Stimulated activated CD8-positive, alpha-beta memory T cell treated with anti-CD3 and anti-CD28 coated beads, Interleukin-15, amount 100 ng/mL, for 48 hours (primary cell): ENCODE measurements around the gene PCDHA7.
"Not testable (repeated sequence)": the region's sequence is repeated elsewhere in the genome, so short reads cannot be mapped to it uniquely, and the experiment has no call there.

Source experiments
- DNase-seq, 2 donors: peaks; one replicate each; pipeline ENCODE4 v3.0.0-alpha.2; 2020; ENCODE audit warnings: low read depth in 2 of 2

The PCDHA7 gene

DNA sequence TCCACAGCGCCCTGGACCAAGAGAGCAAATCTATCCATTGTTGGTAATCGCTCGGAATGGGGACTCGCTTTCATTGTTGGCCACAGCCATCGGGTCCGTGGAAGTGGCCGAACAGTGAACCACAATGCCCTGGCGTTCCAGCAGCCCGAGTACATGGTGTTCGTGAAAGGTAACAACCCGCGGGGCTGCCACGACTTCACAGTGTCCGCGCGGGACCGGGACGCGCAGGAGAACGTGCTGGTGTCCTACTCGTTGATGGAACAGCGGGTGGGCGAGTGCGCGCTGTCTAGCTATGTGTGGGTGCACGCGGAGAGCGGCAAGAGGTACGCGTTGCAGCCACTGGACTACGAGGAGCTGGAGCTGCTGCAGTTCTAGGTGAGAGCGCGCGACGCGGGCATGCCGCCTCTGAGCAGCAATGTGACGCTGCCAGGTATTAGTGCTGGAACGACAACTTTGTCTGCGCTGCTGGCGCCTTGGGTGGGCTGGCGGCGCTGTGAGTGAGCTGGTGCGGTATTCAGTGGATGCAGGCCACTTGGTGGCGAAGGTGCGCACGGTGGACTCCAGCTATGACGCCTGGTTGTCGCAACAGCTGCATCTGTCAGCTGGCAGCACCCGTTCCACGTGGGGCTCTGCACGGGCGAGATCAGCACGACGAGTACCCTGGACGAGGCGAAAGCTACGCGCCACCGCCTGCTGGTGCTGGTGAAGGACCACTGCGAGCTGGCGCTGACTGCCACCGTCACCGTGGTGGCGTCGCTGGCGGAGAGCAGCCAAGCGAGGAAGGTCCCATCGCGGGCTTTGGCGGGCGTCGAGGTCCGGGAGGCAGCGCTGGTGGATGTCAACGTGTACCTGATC, 28.6 kb downstream of the PCDHA7 start:
- no peak for DNase-seq

DNA sequence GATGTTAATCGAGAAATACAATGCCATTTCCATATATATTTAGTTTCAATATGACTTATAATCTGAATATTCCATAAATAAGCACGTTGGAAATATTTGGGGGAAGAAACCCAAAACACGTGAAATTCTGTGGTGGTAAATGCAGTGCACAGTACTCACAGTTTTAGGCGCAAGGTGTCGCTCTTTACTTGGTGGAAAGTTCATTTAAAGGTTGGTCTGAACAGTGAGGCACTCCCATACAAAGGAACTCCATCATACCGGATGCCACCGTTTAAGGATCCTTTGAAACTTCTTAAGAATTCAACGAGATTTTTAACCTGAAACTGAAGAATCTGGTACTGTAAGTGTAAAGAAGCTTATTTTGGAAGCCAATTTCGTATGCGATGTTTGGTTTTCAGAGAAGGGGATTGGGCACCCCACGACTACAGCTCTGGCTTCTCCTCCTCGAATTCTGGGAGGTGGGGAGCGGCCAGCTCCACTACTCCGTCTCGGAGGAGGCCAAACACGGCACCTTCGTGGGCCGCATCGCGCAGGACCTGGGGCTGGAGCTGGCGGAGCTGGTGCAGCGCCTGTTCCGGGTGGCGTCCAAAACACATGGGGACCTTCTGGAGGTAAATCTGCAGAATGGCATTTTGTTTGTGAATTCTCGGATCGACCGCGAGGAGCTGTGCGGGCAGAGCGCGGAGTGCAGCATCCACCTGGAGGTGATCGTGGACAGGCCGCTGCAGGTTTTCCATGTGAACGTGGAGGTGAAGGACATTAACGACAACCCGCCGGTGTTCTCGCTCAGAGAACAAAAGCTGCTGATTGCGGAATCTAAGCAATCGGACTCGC, 34.9 kb downstream of the PCDHA7 start, which contains the start of gene PCDHA11:
Gene PCDHA11 (plus strand): TSS at position 237 of the 834 bp plus-strand sequence. CDS start 147 bp downstream, at position 384.
- no peak for DNase-seq

DNA sequence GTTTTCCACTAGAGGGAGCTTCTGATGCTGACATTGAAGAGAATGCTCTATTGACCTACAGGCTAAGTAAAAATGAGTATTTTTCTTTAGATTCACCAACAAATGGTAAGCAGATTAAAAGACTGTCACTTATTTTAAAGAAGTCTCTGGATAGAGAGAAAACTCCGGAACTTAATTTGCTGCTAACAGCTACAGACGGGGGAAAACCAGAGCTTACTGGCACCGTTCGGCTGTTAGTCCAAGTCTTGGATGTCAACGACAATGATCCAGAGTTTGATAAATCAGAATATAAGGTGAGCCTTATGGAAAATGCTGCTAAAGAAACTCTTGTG, 35.5 kb downstream of the PCDHA7 start:
- DNase-seq: no peak

DNA sequence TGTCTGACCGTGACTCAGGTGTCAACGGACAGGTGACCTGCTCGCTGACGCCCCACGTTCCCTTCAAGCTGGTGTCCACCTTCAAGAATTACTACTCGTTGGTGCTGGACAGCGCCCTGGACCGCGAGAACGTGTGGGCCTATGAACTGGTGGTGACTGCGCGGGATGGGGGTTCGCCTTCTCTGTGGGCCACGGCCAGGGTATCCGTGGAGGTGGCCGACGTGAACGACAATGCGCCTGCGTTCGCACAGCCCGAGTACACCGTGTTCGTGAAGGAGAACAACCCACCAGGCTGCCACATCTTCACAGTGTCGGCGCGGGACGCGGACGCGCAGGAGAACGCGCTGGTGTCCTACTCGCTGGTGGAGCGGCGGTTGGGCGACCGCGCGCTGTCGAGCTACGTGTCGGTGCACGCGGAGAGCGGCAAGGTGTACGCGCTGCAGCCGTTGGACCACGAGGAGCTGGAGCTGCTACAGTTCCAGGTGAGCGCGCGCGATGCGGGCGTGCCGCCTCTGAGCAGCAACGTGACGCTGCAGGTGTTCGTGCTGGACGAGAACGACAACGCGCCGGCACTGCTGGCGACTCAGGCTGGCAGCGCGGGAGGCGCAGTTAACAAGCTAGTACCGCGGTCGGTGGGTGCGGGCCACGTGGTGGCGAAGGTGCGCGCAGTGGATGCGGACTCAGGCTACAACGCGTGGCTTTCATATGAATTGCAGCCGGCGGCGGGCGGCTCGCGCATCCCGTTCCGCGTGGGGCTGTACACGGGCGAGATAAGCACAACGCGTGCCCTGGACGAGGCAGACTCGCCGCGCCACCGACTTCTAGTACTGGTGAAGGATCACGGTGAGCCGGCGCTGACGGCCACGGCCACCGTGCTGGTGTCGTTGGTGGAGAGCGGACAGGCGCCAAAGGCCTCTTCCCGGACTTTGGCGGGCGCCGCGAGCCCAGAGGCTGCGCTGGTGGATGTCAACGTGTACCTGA, 36.4 kb downstream of the PCDHA7 start:
- no peak for DNase-seq

DNA sequence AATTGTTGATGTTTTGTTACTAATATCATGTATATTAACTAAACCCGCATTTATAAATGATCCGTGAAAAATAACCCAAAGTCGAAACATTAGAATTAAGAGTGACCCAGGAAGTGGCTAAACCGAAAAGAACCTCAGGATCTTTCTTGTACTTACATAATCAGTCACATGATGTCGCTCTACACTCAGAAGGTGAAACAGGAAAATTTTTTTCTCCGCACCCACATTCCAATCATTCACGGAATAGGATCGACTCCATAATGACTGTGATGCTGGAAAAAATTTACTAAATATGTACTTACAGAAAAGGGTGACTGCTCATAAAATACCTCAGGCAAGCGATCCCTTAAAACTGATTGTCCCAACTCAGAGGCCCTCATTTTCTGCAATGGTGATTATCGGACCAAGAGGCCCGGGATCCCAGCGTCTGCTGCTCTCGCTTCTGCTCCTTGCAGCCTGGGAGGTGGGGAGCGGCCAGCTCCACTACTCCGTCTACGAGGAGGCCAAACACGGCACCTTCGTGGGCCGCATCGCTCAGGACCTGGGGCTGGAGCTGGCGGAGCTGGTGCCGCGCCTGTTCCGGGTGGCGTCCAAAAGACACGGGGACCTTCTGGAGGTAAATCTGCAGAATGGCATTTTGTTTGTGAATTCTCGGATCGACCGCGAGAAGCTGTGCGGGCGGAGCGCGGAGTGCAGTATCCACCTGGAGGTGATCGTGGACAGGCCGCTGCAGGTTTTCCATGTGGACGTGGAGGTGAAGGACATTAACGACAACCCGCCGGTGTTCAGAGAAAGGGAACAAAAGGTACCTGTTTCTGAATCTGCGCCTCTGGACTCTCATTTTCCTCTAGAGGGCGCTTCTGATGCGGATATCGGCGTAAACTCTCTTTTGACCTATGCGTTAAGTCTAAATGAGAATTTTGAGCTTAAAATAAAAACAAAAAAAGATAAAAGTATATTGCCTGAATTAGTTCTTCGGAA, 41.3 kb downstream of the PCDHA7 start, which contains the start of gene PCDHA12:
Gene PCDHA12 (plus strand): TSS at position 224 of the 981 bp plus-strand sequence. CDS start 165 bp downstream, at position 389.
- no peak for DNase-seq

- DNase-seq: not testable (repeated sequence)
Observed at GRCh38 chr5:140876541-140877261, 42.6 kb downstream of the PCDHA7 start.

DNA sequence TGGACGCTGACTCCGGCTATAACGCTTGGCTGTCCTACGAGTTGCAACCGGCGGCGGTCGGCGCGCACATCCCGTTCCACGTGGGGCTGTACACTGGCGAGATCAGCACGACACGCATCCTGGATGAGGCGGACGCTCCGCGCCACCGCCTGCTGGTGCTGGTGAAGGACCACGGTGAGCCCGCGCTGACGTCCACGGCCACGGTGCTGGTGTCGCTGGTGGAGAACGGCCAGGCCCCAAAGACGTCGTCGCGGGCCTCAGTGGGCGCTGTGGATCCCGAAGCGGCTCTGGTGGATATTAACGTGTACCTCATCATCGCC, 43.2 kb downstream of the PCDHA7 start:
- no peak for DNase-seq

- no peak for DNase-seq
Observed at GRCh38 chr5:140881889-140882590, 48.0 kb downstream of the PCDHA7 start, which contains the start of gene PCDHA13. PCDHA13 (plus strand) TSS chr5:140882124; CDS start chr5:140882269, 145 bp downstream.

GRCh38 chr5:140882591-140882899, 48.5 kb downstream of the PCDHA7 start:
- no peak for DNase-seq

DNA sequence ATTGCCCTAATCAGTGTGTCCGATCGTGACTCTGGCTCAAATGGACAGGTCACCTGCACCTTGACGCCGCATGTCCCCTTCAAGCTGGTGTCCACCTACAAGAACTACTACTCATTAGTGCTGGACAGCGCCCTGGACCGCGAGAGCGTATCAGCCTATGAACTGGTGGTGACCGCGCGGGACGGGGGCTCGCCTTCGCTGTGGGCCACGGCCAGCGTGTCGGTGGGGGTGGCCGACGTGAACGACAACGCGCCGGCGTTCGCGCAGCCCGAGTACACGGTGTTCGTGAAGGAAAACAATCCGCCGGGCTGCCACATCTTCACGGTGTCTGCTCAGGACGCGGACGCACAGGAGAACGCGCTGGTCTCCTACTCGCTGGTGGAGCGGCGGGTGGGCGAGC, 49.3 kb downstream of the PCDHA7 start:
- no peak for DNase-seq

- no peak for DNase-seq
Observed at GRCh38 chr5:140883927-140884697, 50.0 kb downstream of the PCDHA7 start.
